ENCODE results near the gene MRPS26. TPM values are rescaled to one million over a fixed set of nuclear protein-coding genes. Genes with fewer than 3 reads are reported as not detected.
"Not testable (repeated sequence)": the region's sequence is repeated elsewhere in the genome, so short reads cannot be mapped to it uniquely, and the experiment has no call there.

Gene MRPS26
- total and polyA plus RNA-seq, 2 donors from 2014 or later: 39.8 to 109 TPM

DNA sequence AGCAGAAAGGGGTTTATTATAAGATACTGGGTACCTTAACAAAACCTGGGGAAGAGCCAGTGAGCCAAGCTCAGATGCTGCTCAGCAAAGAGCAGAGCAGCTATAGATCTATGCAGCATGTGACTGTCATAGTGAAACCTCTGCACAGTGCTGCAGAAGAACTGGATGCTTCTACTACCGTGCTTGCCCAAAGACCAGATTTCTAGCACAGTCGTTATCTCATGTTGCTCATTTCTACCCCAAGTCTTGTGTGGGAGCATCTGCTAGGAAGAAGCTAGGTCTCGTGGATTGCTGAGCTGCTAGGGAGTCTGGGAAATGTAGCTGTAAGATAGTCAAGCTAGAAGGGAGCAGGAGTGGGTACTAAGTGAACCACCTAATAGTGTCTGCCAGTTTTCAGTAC is 34.1 kb upstream of the MRPS26 start:
- TF ChIP-seq, protein P1, sequence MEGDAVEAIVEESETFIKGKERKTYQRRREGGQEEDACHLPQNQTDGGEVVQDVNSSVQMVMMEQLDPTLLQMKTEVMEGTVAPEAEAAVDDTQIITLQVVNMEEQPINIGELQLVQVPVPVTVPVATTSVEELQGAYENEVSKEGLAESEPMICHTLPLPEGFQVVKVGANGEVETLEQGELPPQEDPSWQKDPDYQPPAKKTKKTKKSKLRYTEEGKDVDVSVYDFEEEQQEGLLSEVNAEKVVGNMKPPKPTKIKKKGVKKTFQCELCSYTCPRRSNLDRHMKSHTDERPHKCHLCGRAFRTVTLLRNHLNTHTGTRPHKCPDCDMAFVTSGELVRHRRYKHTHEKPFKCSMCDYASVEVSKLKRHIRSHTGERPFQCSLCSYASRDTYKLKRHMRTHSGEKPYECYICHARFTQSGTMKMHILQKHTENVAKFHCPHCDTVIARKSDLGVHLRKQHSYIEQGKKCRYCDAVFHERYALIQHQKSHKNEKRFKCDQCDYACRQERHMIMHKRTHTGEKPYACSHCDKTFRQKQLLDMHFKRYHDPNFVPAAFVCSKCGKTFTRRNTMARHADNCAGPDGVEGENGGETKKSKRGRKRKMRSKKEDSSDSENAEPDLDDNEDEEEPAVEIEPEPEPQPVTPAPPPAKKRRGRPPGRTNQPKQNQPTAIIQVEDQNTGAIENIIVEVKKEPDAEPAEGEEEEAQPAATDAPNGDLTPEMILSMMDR (IDR thresholded peaks at IDR 0.05; ENCODE audit: borderline replicate concordance, extremely low read depth, insufficient read depth): no peak
- Histone ChIP-seq H3K4me1 (ENCODE audit: control insufficient read depth in 2 of 3, insufficient read depth in 2 of 3, low read depth in 1 of 3, low read length in 3 of 3) (no peaks in the 10 kb centered on the region), H3K4me3 (ENCODE audit: low read length in 3 of 3) (no peak overlapping the region), H3K36me3 (ENCODE audit: control insufficient read depth in 2 of 3, insufficient read depth in 3 of 3, low read length in 3 of 3) (peaks cover 5 to 11% (median 10%) of the 10 kb centered on the region in 3 donors), H3K9me3 (ENCODE audit: control insufficient read depth in 2 of 3, insufficient read depth in 1 of 3, low read length in 3 of 3) (no peaks in the 10 kb centered on the region), H3K27me3 (ENCODE audit: control insufficient read depth, insufficient read depth, low read length) (no peaks in the 10 kb centered on the region), H3K27ac (ENCODE audit: low read depth in 2 of 2, low read length in 2 of 2) (no peak overlapping the region), H3K9ac (ENCODE audit: low read length in 3 of 3) (no peak overlapping the region)
- intact Hi-C loops (cut with DNase I): no loop called here
- FAIRE-seq: no peak
- DNase-seq: no peak

DNA sequence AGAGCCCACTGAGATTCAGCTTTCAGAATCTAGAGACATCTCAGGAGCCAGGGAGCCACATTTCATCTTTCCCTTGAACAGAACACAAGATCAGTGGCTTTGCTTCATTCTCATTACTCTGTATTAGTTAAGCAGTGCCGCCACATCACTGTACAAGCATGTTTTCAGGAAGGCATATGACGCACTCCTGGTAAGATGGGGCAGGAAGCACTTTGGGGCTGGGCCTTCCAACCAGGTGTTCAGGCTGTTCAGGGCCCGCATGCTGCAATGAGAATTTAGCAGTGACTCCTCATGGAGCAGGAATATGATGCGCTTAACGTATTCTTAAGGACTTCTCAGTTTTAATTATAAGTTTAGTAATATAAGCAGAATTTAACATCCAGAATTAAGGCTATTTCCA is 32.1 kb upstream of the MRPS26 start:
- TF ChIP-seq, protein P1 (IDR thresholded peaks at IDR 0.05; ENCODE audit: borderline replicate concordance, extremely low read depth, insufficient read depth): no peak
- no peak for FAIRE-seq
- H3K36me3 ChIP-seq (ENCODE audit: control insufficient read depth in 2 of 3, insufficient read depth in 3 of 3, low read length in 3 of 3): peaks cover 4 to 13% (median 8%) of the 10 kb centered on the region in 3 donors

DNA sequence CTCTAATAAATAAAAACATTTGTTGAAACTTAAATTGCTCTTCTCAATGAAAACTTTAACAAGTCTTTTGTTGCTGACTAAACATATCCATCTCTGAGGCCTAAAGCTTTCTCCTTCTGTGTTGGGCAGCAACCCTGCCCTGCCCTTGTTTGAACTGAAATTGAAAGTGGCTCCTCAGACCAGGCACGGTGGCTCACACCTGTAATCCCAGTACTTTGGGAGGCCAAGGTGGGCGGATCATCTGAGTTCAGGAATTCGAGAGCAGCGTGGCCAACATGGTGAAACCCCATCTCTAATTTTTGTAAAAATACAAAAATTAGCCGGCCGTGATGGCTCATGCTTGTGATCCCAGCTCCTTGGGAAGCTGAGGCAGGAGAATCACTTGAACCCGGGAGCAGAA is 31.7 kb upstream of the MRPS26 start:
- intact Hi-C loops (cut with DNase I): no loop called here
- no peak overlapping the region for H3K4me3 ChIP-seq (ENCODE audit: low read length in 3 of 3)
- DNase-seq (no peak), FAIRE-seq (no peak)
- no peak overlapping the region for H3K9ac ChIP-seq (ENCODE audit: low read length in 3 of 3)
- no peaks in the 10 kb centered on the region for H3K9me3 ChIP-seq (ENCODE audit: control insufficient read depth in 2 of 3, insufficient read depth in 1 of 3, low read length in 3 of 3)
- H3K36me3 ChIP-seq (ENCODE audit: control insufficient read depth in 2 of 3, insufficient read depth in 3 of 3, low read length in 3 of 3): peaks cover 2 to 13% (median 5%) of the 10 kb centered on the region in 3 donors
- no peaks in the 10 kb centered on the region for H3K27me3 ChIP-seq (ENCODE audit: control insufficient read depth, insufficient read depth, low read length)
- TF ChIP-seq, protein P1 (IDR thresholded peaks at IDR 0.05; ENCODE audit: borderline replicate concordance, extremely low read depth, insufficient read depth): no peak
- no peak overlapping the region for H3K27ac ChIP-seq (ENCODE audit: low read depth in 2 of 2, low read length in 2 of 2)
- H3K4me1 ChIP-seq (ENCODE audit: control insufficient read depth in 2 of 3, insufficient read depth in 2 of 3, low read depth in 1 of 3, low read length in 3 of 3): no peaks in the 10 kb centered on the region

More for the DNA sequence above, 32.1 kb upstream of the MRPS26 start:
- Histone ChIP-seq H3K9me3 (ENCODE audit: control insufficient read depth in 2 of 3, insufficient read depth in 1 of 3, low read length in 3 of 3) (no peaks in the 10 kb centered on the region), H3K27ac (ENCODE audit: low read depth in 2 of 2, low read length in 2 of 2) (no peak overlapping the region), H3K4me1 (ENCODE audit: control insufficient read depth in 2 of 3, insufficient read depth in 2 of 3, low read depth in 1 of 3, low read length in 3 of 3) (no peaks in the 10 kb centered on the region), H3K4me3 (ENCODE audit: low read length in 3 of 3) (no peak overlapping the region), H3K27me3 (ENCODE audit: control insufficient read depth, insufficient read depth, low read length) (no peaks in the 10 kb centered on the region), H3K9ac (ENCODE audit: low read length in 3 of 3) (no peak overlapping the region)
- no peak for DNase-seq
- intact Hi-C loops (cut with DNase I): no loop called here

GRCh38 chr20:3014662-3015061 is 31.2 kb upstream of the MRPS26 start:
- H3K9ac ChIP-seq (ENCODE audit: low read length in 3 of 3): no peak overlapping the region
- TF ChIP-seq, protein P1 (IDR thresholded peaks at IDR 0.05; ENCODE audit: borderline replicate concordance, extremely low read depth, insufficient read depth): no peak
- no peaks in the 10 kb centered on the region for H3K9me3 ChIP-seq (ENCODE audit: control insufficient read depth in 2 of 3, insufficient read depth in 1 of 3, low read length in 3 of 3)
- no peaks in the 10 kb centered on the region for H3K27me3 ChIP-seq (ENCODE audit: control insufficient read depth, insufficient read depth, low read length)
- H3K4me3 ChIP-seq (ENCODE audit: low read length in 3 of 3): no peak overlapping the region
- intact Hi-C loops (cut with DNase I): no loop called here
- H3K27ac ChIP-seq (ENCODE audit: low read depth in 2 of 2, low read length in 2 of 2): no peak overlapping the region
- FAIRE-seq (no peak), DNase-seq (no peak)
- H3K4me1 ChIP-seq (ENCODE audit: control insufficient read depth in 2 of 3, insufficient read depth in 2 of 3, low read depth in 1 of 3, low read length in 3 of 3): no peaks in the 10 kb centered on the region
- peaks cover 2 to 13% (median 5%) of the 10 kb centered on the region in 3 donors for H3K36me3 ChIP-seq (ENCODE audit: control insufficient read depth in 2 of 3, insufficient read depth in 3 of 3, low read length in 3 of 3)

DNA sequence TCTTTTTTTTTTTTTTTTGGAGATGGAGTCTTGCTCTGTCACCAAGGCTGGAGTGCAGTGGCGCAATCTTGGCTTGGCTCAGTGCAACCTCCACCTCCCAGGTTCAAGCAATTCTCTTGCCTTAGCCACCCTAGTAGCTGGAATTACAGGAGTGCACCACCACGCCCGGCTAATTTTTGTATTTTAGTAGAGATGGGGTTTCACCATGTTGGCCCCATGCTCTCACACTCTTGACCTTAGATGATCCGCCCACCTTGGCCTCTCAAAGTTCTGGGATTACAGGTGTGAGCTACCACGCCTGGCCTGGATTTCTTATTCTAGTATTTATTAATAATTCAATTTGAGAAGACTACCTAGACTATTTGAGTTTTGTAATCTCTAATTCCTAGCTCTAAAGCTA is 30.6 kb upstream of the MRPS26 start:
- peaks cover 2 to 13% (median 5%) of the 10 kb centered on the region in 3 donors for H3K36me3 ChIP-seq (ENCODE audit: control insufficient read depth in 2 of 3, insufficient read depth in 3 of 3, low read length in 3 of 3)
- H3K4me3 ChIP-seq (ENCODE audit: low read length in 3 of 3); H3K4me1 ChIP-seq (ENCODE audit: control insufficient read depth in 2 of 3, insufficient read depth in 2 of 3, low read depth in 1 of 3, low read length in 3 of 3); H3K9me3 ChIP-seq (ENCODE audit: control insufficient read depth in 2 of 3, insufficient read depth in 1 of 3, low read length in 3 of 3); FAIRE-seq; DNase-seq; intact Hi-C loops (cut with DNase I); H3K27ac ChIP-seq (ENCODE audit: low read depth in 2 of 2, low read length in 2 of 2); H3K9ac ChIP-seq (ENCODE audit: low read length in 3 of 3); H3K27me3 ChIP-seq (ENCODE audit: control insufficient read depth, insufficient read depth, low read length): not testable (repeated sequence)

All from kidney (tissue), 14 donors.